SK-N-SH (cell line): ENCODE results near the gene SPAAR. TPM values are rescaled to one million over a fixed set of nuclear protein-coding genes. Genes with fewer than 3 reads are reported as not detected.
"Not testable (repeated sequence)": the region's sequence is repeated elsewhere in the genome, so short reads cannot be mapped to it uniquely, and the experiment has no call there.

ENCODE experiments used
- CTCF ChIA-PET: fragments of 300-600, 350-600 bp; formaldehyde crosslinking; extraction: SDS; loops from one replicate; lab custom pipeline; 2021; lab: Yijun Ruan, JAX
- POLR2A ChIA-PET: fragments of 350-600 bp; sonication (Branson Sonifier 250); formaldehyde crosslinking; extraction: SDS; loops from one replicate; lab custom pipeline; 2020; ENCODE audit warnings: antibody characterized with exemption, inconsistent platforms; lab: Yijun Ruan, JAX
- DNase-seq: peaks from one replicate; pipeline ENCODE4 v3.0.0; 2012
- H2AFZ ChIP-seq: fragments of 200-600 bp; sonication (generic); 2 replicates; pipeline ENCODE4 v1.8.1; 2016; ENCODE audit warnings: antibody characterized with exemption, mild to moderate bottlenecking, low read depth
- H3F3A ChIP-seq: fragments of 200-600 bp; sonication (generic); replicated peaks from 2 replicates; pipeline ENCODE3; 2016; ENCODE audit warnings: antibody characterized with exemption, mild to moderate bottlenecking; ENCODE audit not compliant: insufficient read depth
- H3K27ac ChIP-seq, 2 experiments: fragments of 200-500 bp in 1 of 2; fragments of 200-600 bp in 1 of 2; sonication (Bioruptor generic) in 1 of 2; sonication (generic), shearing (Covaris generic) in 1 of 2; 2 replicates each; pipeline versions ENCODE4 v1.5.1 to v1.6.1; 2014 to 2016; ENCODE audit warnings: low read depth in 2 of 2, inconsistent platforms in 1 of 2, low read length in 1 of 2, mild to moderate bottlenecking in 1 of 2, mixed read lengths in 1 of 2
- H3K27me3 ChIP-seq: fragments of 200-600 bp; sonication (generic), shearing (Covaris generic); 2 replicates; pipeline ENCODE4 v1.6.1; 2016; ENCODE audit warnings: mixed run types; ENCODE audit not compliant: insufficient read depth
- H3K36me3 ChIP-seq, 2 experiments: fragments of 200-500 bp in 1 of 2; fragments of 200-600 bp in 1 of 2; sonication (Bioruptor generic) in 1 of 2; sonication (generic) in 1 of 2; replicated peaks in 1 of 2; 2 replicates each; pipeline versions ENCODE3 to v1.5.1; 2014 to 2016; ENCODE audit warnings: low read length in 1 of 2, mild to moderate bottlenecking in 1 of 2; ENCODE audit not compliant: insufficient read depth in 2 of 2, control insufficient read depth in 1 of 2
- H3K4me1 ChIP-seq, 2 experiments: fragments of 200-500 bp in 1 of 2; fragments of 200-600 bp in 1 of 2; sonication (Bioruptor generic) in 1 of 2; sonication (generic), shearing (Covaris generic) in 1 of 2; 2 replicates each; pipeline versions ENCODE4 v1.5.1 to v1.6.1; 2014 to 2016; ENCODE audit warnings: low read depth in 1 of 2, low read length in 1 of 2, mixed run types in 1 of 2; ENCODE audit not compliant: insufficient read depth in 2 of 2, control insufficient read depth in 1 of 2
- H3K4me2 ChIP-seq: fragments of 200-600 bp; sonication (generic), shearing (Covaris generic); 2 replicates; pipeline ENCODE4 v1.6.1; 2017; ENCODE audit warnings: mixed run types
- H3K4me3 ChIP-seq, 2 experiments: fragments of 200-500 bp in 1 of 2; fragments of 200-600 bp in 1 of 2; sonication (Bioruptor generic) in 1 of 2; sonication (generic), shearing (Covaris generic) in 1 of 2; 2 replicates each; pipeline versions ENCODE4 v1.5.1 to v1.8.1; 2014 to 2016; ENCODE audit warnings: low read depth in 2 of 2, inconsistent platforms in 1 of 2, low read length in 1 of 2, mild to moderate bottlenecking in 1 of 2, mixed read lengths in 1 of 2, moderate library complexity in 1 of 2
- H3K79me2 ChIP-seq: fragments of 200-600 bp; sonication (generic); 2 replicates; pipeline ENCODE4 v1.8.1; 2017; ENCODE audit warnings: mild to moderate bottlenecking; ENCODE audit not compliant: insufficient read depth
- H3K9ac ChIP-seq: fragments of 200-600 bp; sonication (generic); 2 replicates; pipeline ENCODE4 v1.6.1; 2017; ENCODE audit warnings: mixed run types
- H3K9me2 ChIP-seq: fragments of 200-600 bp; sonication (generic); 2 replicates; pipeline ENCODE4 v1.6.1; 2017; ENCODE audit warnings: mixed run types
- H3K9me3 ChIP-seq: fragments of 200-600 bp; sonication (generic); 2 replicates; pipeline ENCODE4 v1.6.1; 2017; ENCODE audit warnings: mixed run types, mild to moderate bottlenecking, moderate library complexity
- H4K20me1 ChIP-seq: fragments of 200-600 bp; sonication (generic); 2 replicates; pipeline ENCODE4 v1.6.1; 2017; ENCODE audit warnings: mild to moderate bottlenecking, mixed run types; ENCODE audit not compliant: insufficient read depth
- CHD2 ChIP-seq: fragments of 150-350 bp; IDR thresholded peaks from 2 replicates; pipeline ENCODE4 v1.6.1; 2018; ENCODE audit warnings: low read length; ENCODE audit not compliant: partially characterized antibody
- ELF1 ChIP-seq: IDR thresholded peaks from 2 replicates; pipeline ENCODE4 v1.4.0; 2012
- EP300 ChIP-seq, 2 experiments: IDR thresholded peaks; 2 replicates each; pipeline versions ENCODE4 v1.4.0 to v1.6.1; 2012; ENCODE audit warnings: borderline replicate concordance in 1 of 2, low read depth in 1 of 2, low read length in 1 of 2
- FOXM1 ChIP-seq: IDR thresholded peaks from 2 replicates; pipeline ENCODE4 v1.4.0; 2012; ENCODE audit warnings: low read depth, mild to moderate bottlenecking
- GABPA ChIP-seq: IDR thresholded peaks from 2 replicates; pipeline ENCODE4 v1.4.0; 2012; ENCODE audit warnings: low read depth, mild to moderate bottlenecking
- GATA2 ChIP-seq: sonication (generic); formaldehyde crosslinking; IDR thresholded peaks from 2 replicates; pipeline ENCODE4 v1.5.0; 2020; ENCODE audit warnings: mild to moderate bottlenecking, missing genetic modification reagents
- MAX ChIP-seq: IDR thresholded peaks from 2 replicates; pipeline ENCODE4 v1.4.0; 2012; ENCODE audit warnings: low read depth
- MEF2A ChIP-seq: IDR thresholded peaks from 2 replicates; pipeline ENCODE4 v1.4.0; 2012; ENCODE audit warnings: low read depth, borderline replicate concordance
- POLR2AphosphoS5 ChIP-seq: IDR thresholded peaks from 2 replicates; pipeline ENCODE4 v1.6.1; 2012; ENCODE audit warnings: low read depth, low read length
- REST ChIP-seq: IDR thresholded peaks from 2 replicates; pipeline ENCODE4 v1.6.1; 2012; ENCODE audit warnings: mild to moderate bottlenecking, low read depth, low read length, moderate library complexity
- RFX5 ChIP-seq: IDR thresholded peaks from 2 replicates; pipeline ENCODE4 v1.6.1; 2012; ENCODE audit warnings: mild to moderate bottlenecking, improper control_type of control experiment, low read length
- TCF12 ChIP-seq: IDR thresholded peaks from 2 replicates; pipeline ENCODE4 v1.4.0; 2012
- USF2 ChIP-seq: fragments of 150-350 bp; IDR thresholded peaks from 2 replicates; pipeline ENCODE4 v1.6.1; 2017; ENCODE audit warnings: antibody characterized with exemption, low read length, low read depth, borderline replicate concordance
- ZBTB33 ChIP-seq: IDR thresholded peaks from 2 replicates; pipeline ENCODE4 v1.4.0; 2012; ENCODE audit warnings: low read depth, borderline replicate concordance
- WGBS: methylation state at CpG from one replicate; pipeline ENCODE4 v1.1.6; 2017; ENCODE audit warnings: low lambda C conversion rate; 5-methylcytosine and 5-hydroxymethylcytosine counted together
- polyA plus RNA-seq, 3 experiments: library from polyadenylated mRNA; depleted of rRNA; stranded (reverse); fragments of >200 nt; gene quantifications; 2 replicates each; pipeline ENCODE4 v1.2.3, GENCODE V29; 2012

SPAAR gene
- polyA plus RNA-seq, 1 of the 3 experiments (the other 2 are of a cell fraction), result 0.13 TPM

- H3K79me2 ChIP-seq, H3K27me3 ChIP-seq, H3K4me3 ChIP-seq, H3K4me2 ChIP-seq, DNase-seq, H3K27ac ChIP-seq, H3K36me3 ChIP-seq, H3K9me3 ChIP-seq, H3K9me2 ChIP-seq, POLR2A ChIA-PET, H3K9ac ChIP-seq, H2AFZ ChIP-seq, H4K20me1 ChIP-seq: not testable (repeated sequence)
- peaks cover 4 to 12% of the 10 kb centered on the region in 2 experiments; a peak in 3 of 4 replicates for H3K4me1 ChIP-seq
- peaks cover 11% of the 10 kb centered on the region for H3F3A ChIP-seq
- CTCF ChIA-PET, result interaction anchor here (2.0 kb wide), 1 partner anchor 32 kb away, joined by 6 read pairs; no protein-coding TSS in a partner anchor
Observed at GRCh38 chr9:35913429-35913828, 4.1 kb downstream of the SPAAR start.

GRCh38 chr9:35914301-35914807 is 5.1 kb downstream of the SPAAR start:
- Histone ChIP-seq H2AFZ (0 out of 2 replicates have a peak overlapping the region, but pooled peaks have one; percentile 29), H3K36me3 (no peaks in the 10 kb centered on the region), H3K4me2 (no peak overlapping the region), H3K9me2 (no peaks in the 10 kb centered on the region), H3K9ac (no peak overlapping the region), H3F3A (peaks cover 8% of the 10 kb centered on the region), H3K27me3 (no peaks in the 10 kb centered on the region), H3K4me3 (no peak overlapping the region), H4K20me1 (no peaks in the 10 kb centered on the region), H3K9me3 (no peaks in the 10 kb centered on the region), H3K4me1 (peaks cover 0 to 3% of the 10 kb centered on the region in 2 experiments; a peak in 1 of 4 replicates), H3K27ac (no peak overlapping the region), H3K79me2 (no peaks in the 10 kb centered on the region; the same call in 1 of the 2 replicates)
- ChIA-PET CTCF (interaction anchor here (1.1 to 2.0 kb wide), 2 partner anchors 11 to 31 kb away, joined by 3 to 6 read pairs; no protein-coding TSS in a partner anchor), POLR2A (no interaction called here)
- WGBS, result 66% methylated on average over 9 of the region's 9 CpGs
- TF ChIP-seq MAX (no peak), FOXM1 (no peak), ELF1 (no peak), CHD2 (no peak), GATA2 (CRISPR knock-in tag) (no peak), RFX5 (no peak)
- peak; percentile 70 for DNase-seq

- CTCF ChIA-PET, result no interaction called here
- TF ChIP-seq GABPA (no peak), POLR2AphosphoS5 (no peak), CHD2 (no peak), MEF2A (no peak), FOXM1 (no peak), REST (no peak), RFX5 (no peak), USF2 (no peak), TCF12 (no peak), EP300 (IDR thresholded peaks at IDR 0.05; ENCODE audit: borderline replicate concordance in 1 of 2, low read depth in 1 of 2, low read length in 1 of 2) (no peak), ZBTB33 (no peak)
Observed at GRCh38 chr9:35915681-35916294, 6.5 kb downstream of the SPAAR start.

More at GRCh38 chr9:35915681-35916294, 6.5 kb downstream of the SPAAR start:
- H3K36me3 ChIP-seq, result no peaks in the 10 kb centered on the region
- H3K4me3 ChIP-seq, result no peak overlapping the region
- H3K79me2 ChIP-seq, result no peaks in the 10 kb centered on the region
- DNase-seq, result no peak
- peaks cover 14% of the 10 kb centered on the region for H3F3A ChIP-seq
- POLR2A ChIA-PET, result no interaction called here
- H3K4me2 ChIP-seq, result no peak overlapping the region
- H3K9me3 ChIP-seq, result no peaks in the 10 kb centered on the region
- no peak overlapping the region for H3K27ac ChIP-seq
- H2AFZ ChIP-seq, result no peak overlapping the region
- H3K9ac ChIP-seq, result no peak overlapping the region
- 95% methylated on average over 14 of the region's 16 CpGs for WGBS
- no peaks in the 10 kb centered on the region for H4K20me1 ChIP-seq
- no peaks in the 10 kb centered on the region for H3K27me3 ChIP-seq
- H3K9me2 ChIP-seq, result no peaks in the 10 kb centered on the region
- H3K4me1 ChIP-seq, result peaks cover 0 to 7% of the 10 kb centered on the region in 2 experiments; a peak in 1 of 4 replicates
